GM13976 (cell line): ENCODE results near the gene PLEKHM1.

Experiments
- DNase-seq: peaks from one replicate; pipeline ENCODE4 v3.0.0; 2012; ENCODE audit warnings: low spot score
- in situ Hi-C: fragments of 300-500 bp; cut with MboI; formaldehyde crosslinking; loops from one replicate; pipeline ENCODE4 v1.12.0; 2022; ENCODE audit warnings: low sequenced_read_pairs, mixed read lengths, inconsistent platforms; ENCODE audit not compliant: unreplicated experiment
- TF ChIP-seq, protein P1 (sequence below): IDR thresholded peaks from 2 replicates; pipeline ENCODE4 v1.5.1; 2012; ENCODE audit warnings: borderline replicate concordance, mild to moderate bottlenecking; ENCODE audit not compliant: insufficient read depth; ENCODE audit errors: extremely low read depth, missing control alignments, control extremely low read depth

PLEKHM1 gene

DNA sequence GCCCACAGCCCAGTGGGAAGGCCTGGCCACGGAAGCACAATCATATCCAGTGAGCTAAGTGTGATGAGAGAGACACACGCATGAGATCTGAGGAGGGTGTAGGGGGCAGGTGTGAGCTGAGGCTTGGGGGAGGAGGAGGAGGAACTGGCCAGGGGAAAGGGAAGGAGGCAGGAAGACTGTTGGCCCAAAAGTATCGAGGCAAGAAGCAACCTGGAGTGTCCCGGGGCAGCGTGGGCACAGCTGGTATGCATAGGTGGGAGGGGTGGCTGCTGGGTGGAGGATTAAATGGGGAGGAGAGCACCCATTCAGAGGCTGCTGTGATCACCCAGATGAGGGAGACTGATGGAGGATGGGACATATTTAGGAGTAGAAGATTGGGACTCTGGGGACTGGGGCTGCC, 99.2 kb downstream of the PLEKHM1 start:
- in situ Hi-C loops = no loop called here
- TF ChIP-seq, protein P1, sequence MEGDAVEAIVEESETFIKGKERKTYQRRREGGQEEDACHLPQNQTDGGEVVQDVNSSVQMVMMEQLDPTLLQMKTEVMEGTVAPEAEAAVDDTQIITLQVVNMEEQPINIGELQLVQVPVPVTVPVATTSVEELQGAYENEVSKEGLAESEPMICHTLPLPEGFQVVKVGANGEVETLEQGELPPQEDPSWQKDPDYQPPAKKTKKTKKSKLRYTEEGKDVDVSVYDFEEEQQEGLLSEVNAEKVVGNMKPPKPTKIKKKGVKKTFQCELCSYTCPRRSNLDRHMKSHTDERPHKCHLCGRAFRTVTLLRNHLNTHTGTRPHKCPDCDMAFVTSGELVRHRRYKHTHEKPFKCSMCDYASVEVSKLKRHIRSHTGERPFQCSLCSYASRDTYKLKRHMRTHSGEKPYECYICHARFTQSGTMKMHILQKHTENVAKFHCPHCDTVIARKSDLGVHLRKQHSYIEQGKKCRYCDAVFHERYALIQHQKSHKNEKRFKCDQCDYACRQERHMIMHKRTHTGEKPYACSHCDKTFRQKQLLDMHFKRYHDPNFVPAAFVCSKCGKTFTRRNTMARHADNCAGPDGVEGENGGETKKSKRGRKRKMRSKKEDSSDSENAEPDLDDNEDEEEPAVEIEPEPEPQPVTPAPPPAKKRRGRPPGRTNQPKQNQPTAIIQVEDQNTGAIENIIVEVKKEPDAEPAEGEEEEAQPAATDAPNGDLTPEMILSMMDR = no peak
- DNase-seq = no peak

DNA sequence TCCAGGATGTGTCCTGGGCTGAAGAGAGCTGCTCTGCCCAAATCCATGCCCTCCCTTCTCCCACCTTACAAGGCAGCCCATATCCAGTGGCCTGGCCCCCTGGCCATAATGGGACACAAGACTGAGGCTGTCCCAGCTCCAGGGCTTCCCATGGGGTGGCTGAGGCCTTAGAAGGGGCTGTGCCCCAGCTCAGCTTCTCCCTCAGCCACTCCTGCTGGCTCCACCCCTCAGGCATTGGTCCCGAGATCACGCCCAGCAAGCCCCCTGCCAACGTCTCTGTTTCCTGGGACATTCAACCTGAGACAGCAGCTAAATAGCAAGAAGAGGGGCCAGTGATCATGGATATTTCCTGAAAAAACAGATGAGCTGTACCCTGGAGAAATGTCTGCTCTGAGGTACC, 101.2 kb downstream of the PLEKHM1 start:
- in situ Hi-C loops = loop anchor here (10.0 kb wide), 1 partner anchor 115 kb away; no protein-coding TSS in a partner anchor
- TF ChIP-seq, protein P1 = no peak
- no peak for DNase-seq

DNA sequence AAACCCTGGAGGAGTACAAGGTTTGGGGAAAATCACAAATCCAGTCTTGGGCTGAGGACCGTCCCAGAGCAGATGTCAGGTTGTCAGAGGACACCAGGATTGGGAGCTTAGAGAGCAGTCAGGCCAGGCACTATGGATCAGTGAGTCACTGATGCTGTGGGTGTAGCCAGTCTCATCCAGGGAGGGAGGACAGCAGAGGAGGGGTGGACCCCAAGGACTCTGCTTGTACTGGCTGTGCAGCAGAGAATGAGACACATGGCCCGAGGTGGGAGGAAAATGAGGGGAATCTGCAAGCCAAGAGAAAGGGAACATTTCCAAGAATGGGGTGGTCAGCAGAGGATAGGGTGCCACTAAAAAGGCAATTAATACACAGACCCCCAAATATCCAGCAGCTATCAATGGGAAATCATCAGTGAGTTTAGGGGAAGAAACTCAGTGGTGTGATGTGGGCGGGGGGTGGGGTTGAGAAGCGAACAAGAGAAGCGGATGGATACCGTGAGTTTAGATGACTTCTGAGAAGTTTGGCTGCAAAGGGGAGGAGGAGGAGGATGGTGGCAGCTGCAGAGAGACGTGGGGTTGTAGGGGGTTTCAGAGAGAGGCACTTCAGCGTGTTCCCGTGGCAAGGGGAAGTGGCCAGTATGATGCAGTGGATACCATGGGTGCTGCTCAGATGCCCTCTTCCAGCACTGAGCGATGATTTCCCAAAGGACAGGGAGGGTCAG, 101.8 kb downstream of the PLEKHM1 start:
- TF ChIP-seq, protein P1 = no peak
- DNase-seq = no peak
- in situ Hi-C loops = loop anchor here (10.0 kb wide), 1 partner anchor 114 kb away; no protein-coding TSS in a partner anchor

DNA sequence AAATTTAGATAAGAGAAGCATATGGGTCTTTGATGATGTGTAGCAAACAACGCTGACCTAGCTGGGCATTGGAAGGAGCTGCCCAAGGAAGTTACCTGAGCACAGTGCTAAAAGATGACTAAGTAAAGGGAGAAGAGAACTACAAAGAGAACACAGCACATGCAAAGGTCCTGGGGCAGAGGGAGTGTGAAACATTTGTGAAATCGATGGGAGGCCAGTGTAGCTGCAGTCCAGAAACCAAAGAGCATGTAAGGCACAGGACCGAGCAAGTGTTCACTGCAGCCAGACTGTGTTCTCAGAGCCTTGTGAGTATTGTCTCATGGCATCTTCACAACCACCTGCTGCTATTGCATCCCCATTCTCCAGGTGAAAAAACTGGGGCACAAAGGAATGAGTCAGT, 102.8 kb downstream of the PLEKHM1 start:
- TF ChIP-seq, protein P1 = no peak
- in situ Hi-C loops = loop anchor here (10.0 kb wide), 1 partner anchor 113 kb away; no protein-coding TSS in a partner anchor
- DNase-seq = no peak

DNA sequence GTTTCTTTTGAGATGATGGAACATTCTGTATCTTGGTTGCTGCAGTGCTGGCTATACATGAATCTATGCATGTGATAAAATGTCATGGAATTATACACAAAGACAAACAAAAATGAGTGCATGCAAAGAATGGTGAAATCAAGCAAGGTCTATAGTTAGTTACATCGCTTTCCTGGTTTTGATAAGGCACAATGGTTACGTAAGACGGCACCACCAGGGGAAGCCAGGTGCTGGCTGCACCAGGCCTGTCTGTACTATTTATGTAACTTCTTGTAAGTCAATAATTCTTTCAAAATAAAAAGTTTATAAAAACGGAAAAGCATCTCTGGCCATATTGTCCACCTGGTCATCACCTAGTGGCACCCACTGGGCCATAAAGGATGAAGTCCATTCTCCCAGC, 104.3 kb downstream of the PLEKHM1 start:
- in situ Hi-C loops = loop anchor here (10.0 kb wide), 1 partner anchor 111 kb away; no protein-coding TSS in a partner anchor
- TF ChIP-seq, protein P1 = no peak
- DNase-seq = no peak
